ENCODE measurements around the gene PIK3CA. TPM values are rescaled to one million over a fixed set of nuclear protein-coding genes. Genes with fewer than 3 reads are reported as not detected.
"Not testable (repeated sequence)": the region's sequence is repeated elsewhere in the genome, so short reads cannot be mapped to it uniquely, and the experiment has no call there.

Gene PIK3CA
- total and polyA plus RNA-seq, 2 donors, result 14.8 to 61.2 TPM

- H3K4me1 ChIP-seq (ENCODE audit: insufficient read depth), result no peaks in the 10 kb centered on the region
- H3K36me3 ChIP-seq (ENCODE audit: insufficient read depth), result no peaks in the 10 kb centered on the region
- WGBS, result 77% methylated on average over 4 of the region's 4 CpGs
- no peak overlapping the region for H3K4me3 ChIP-seq (ENCODE audit: low read depth, low read length)
- no peak overlapping the region for H3K27ac ChIP-seq (ENCODE audit: low read depth)
- no peak for DNase-seq (ENCODE audit: extremely low spot score)
Observed at GRCh38 chr3:179265875-179266274, 117.7 kb downstream of the PIK3CA start.

- H3K27ac ChIP-seq (ENCODE audit: low read depth), result no peak overlapping the region
- no peaks in the 10 kb centered on the region for H3K36me3 ChIP-seq (ENCODE audit: insufficient read depth)
- DNase-seq (ENCODE audit: extremely low spot score), result no peak
- no peak overlapping the region for H3K4me3 ChIP-seq (ENCODE audit: low read depth, low read length)
- no peaks in the 10 kb centered on the region for H3K4me1 ChIP-seq (ENCODE audit: insufficient read depth)
- WGBS, result 74% methylated on average over 21 of the region's 21 CpGs
Observed at GRCh38 chr3:179266701-179267211, 118.6 kb downstream of the PIK3CA start.

- no peaks in the 10 kb centered on the region for H3K36me3 ChIP-seq (ENCODE audit: insufficient read depth)
- H3K27ac ChIP-seq (ENCODE audit: low read depth), result no peak overlapping the region
- WGBS, result 45% methylated on average over 4 of the region's 4 CpGs
- no peaks in the 10 kb centered on the region for H3K4me1 ChIP-seq (ENCODE audit: insufficient read depth)
- DNase-seq (ENCODE audit: extremely low spot score), result no peak
- no peak overlapping the region for H3K4me3 ChIP-seq (ENCODE audit: low read depth, low read length)
Observed at GRCh38 chr3:179268400-179269051, 120.4 kb downstream of the PIK3CA start.

GRCh38 chr3:179269152-179269707 lies 121.1 kb downstream of the PIK3CA start:
- no peak overlapping the region for H3K27ac ChIP-seq (ENCODE audit: low read depth)
- H3K4me1 ChIP-seq (ENCODE audit: insufficient read depth), result no peaks in the 10 kb centered on the region
- DNase-seq (ENCODE audit: extremely low spot score), result no peak
- H3K4me3 ChIP-seq (ENCODE audit: low read depth, low read length), result no peak overlapping the region
- H3K36me3 ChIP-seq (ENCODE audit: insufficient read depth), result no peaks in the 10 kb centered on the region
- 74% methylated on average over 4 of the region's 4 CpGs for WGBS

GRCh38 chr3:179272385-179272784 lies 124.2 kb downstream of the PIK3CA start:
- H3K27ac ChIP-seq (ENCODE audit: low read depth), result no peak overlapping the region
- H3K36me3 ChIP-seq (ENCODE audit: insufficient read depth), result no peaks in the 10 kb centered on the region
- no peak for DNase-seq (ENCODE audit: extremely low spot score)
- WGBS, result 90% methylated on average over 3 of the region's 3 CpGs
- H3K4me3 ChIP-seq (ENCODE audit: low read depth, low read length), result no peak overlapping the region
- H3K4me1 ChIP-seq (ENCODE audit: insufficient read depth), result no peaks in the 10 kb centered on the region

GRCh38 chr3:179274434-179274833 lies 126.3 kb downstream of the PIK3CA start:
- 95% methylated on average over 2 of the region's 2 CpGs for WGBS
- not testable (repeated sequence) for DNase-seq (ENCODE audit: extremely low spot score); H3K36me3 ChIP-seq (ENCODE audit: insufficient read depth)

GRCh38 chr3:179276001-179276400 lies 127.8 kb downstream of the PIK3CA start:
- WGBS, result 67% methylated on average over 3 of the region's 3 CpGs
- Histone ChIP-seq H3K4me1 (ENCODE audit: insufficient read depth) (no peaks in the 10 kb centered on the region), H3K4me3 (ENCODE audit: low read depth, low read length) (no peak overlapping the region), H3K36me3 (ENCODE audit: insufficient read depth) (no peaks in the 10 kb centered on the region), H3K27ac (ENCODE audit: low read depth) (no peak overlapping the region)
- DNase-seq (ENCODE audit: extremely low spot score), result no peak

More at GRCh38 chr3:179274434-179274833, 126.3 kb downstream of the PIK3CA start:
- not testable (repeated sequence) for H3K4me3 ChIP-seq (ENCODE audit: low read depth, low read length); H3K4me1 ChIP-seq (ENCODE audit: insufficient read depth); H3K27ac ChIP-seq (ENCODE audit: low read depth)

GRCh38 chr3:179276743-179277142 lies 128.6 kb downstream of the PIK3CA start:
- Histone ChIP-seq H3K4me1 (ENCODE audit: insufficient read depth) (no peaks in the 10 kb centered on the region), H3K27ac (ENCODE audit: low read depth) (no peak overlapping the region), H3K36me3 (ENCODE audit: insufficient read depth) (no peaks in the 10 kb centered on the region), H3K4me3 (ENCODE audit: low read depth, low read length) (no peak overlapping the region)
- WGBS, result 61% methylated on average over 3 of the region's 3 CpGs
- no peak for DNase-seq (ENCODE audit: extremely low spot score)

- H3K27ac ChIP-seq (ENCODE audit: low read depth), result no peak overlapping the region
- no peaks in the 10 kb centered on the region for H3K4me1 ChIP-seq (ENCODE audit: insufficient read depth)
- 100% methylated on average over 1 of the region's 1 CpG for WGBS
- H3K4me3 ChIP-seq (ENCODE audit: low read depth, low read length), result no peak overlapping the region
- DNase-seq (ENCODE audit: extremely low spot score), result no peak
- H3K36me3 ChIP-seq (ENCODE audit: insufficient read depth), result no peaks in the 10 kb centered on the region
Observed at GRCh38 chr3:179278151-179278550, 130.0 kb downstream of the PIK3CA start.

- no peak overlapping the region for H3K4me3 ChIP-seq (ENCODE audit: low read depth, low read length)
- no peak for DNase-seq (ENCODE audit: extremely low spot score)
- no peak overlapping the region for H3K27ac ChIP-seq (ENCODE audit: low read depth)
- 62% methylated on average over 4 of the region's 4 CpGs for WGBS
- H3K36me3 ChIP-seq (ENCODE audit: insufficient read depth), result no peaks in the 10 kb centered on the region
- no peaks in the 10 kb centered on the region for H3K4me1 ChIP-seq (ENCODE audit: insufficient read depth)
Observed at GRCh38 chr3:179278932-179279693, 131.0 kb downstream of the PIK3CA start.

GRCh38 chr3:179279837-179280236 lies 131.7 kb downstream of the PIK3CA start:
- Histone ChIP-seq H3K4me3 (ENCODE audit: low read depth, low read length) (no peak overlapping the region), H3K4me1 (ENCODE audit: insufficient read depth) (no peaks in the 10 kb centered on the region), H3K36me3 (ENCODE audit: insufficient read depth) (no peaks in the 10 kb centered on the region), H3K27ac (ENCODE audit: low read depth) (no peak overlapping the region)
- no peak for DNase-seq (ENCODE audit: extremely low spot score)
- WGBS, result 98% methylated on average over 1 of the region's 1 CpG

GRCh38 chr3:179281825-179282224 lies 133.7 kb downstream of the PIK3CA start:
- DNase-seq (ENCODE audit: extremely low spot score), result no peak
- H3K27ac ChIP-seq (ENCODE audit: low read depth), result no peak overlapping the region
- no peaks in the 10 kb centered on the region for H3K36me3 ChIP-seq (ENCODE audit: insufficient read depth)
- WGBS, result 85% methylated on average over 3 of the region's 3 CpGs
- H3K4me3 ChIP-seq (ENCODE audit: low read depth, low read length), result no peak overlapping the region
- no peaks in the 10 kb centered on the region for H3K4me1 ChIP-seq (ENCODE audit: insufficient read depth)

- Histone ChIP-seq H3K36me3 (ENCODE audit: insufficient read depth) (no peaks in the 10 kb centered on the region), H3K4me1 (ENCODE audit: insufficient read depth) (no peaks in the 10 kb centered on the region), H3K4me3 (ENCODE audit: low read depth, low read length) (no peak overlapping the region), H3K27ac (ENCODE audit: low read depth) (no peak overlapping the region)
- WGBS, result 45% methylated on average over 6 of the region's 6 CpGs
- DNase-seq (ENCODE audit: extremely low spot score), result no peak
Observed at GRCh38 chr3:179286331-179286730, 138.2 kb downstream of the PIK3CA start.

- WGBS, result 37% methylated on average over 4 of the region's 4 CpGs
- no peak overlapping the region for H3K27ac ChIP-seq (ENCODE audit: low read depth)
- no peaks in the 10 kb centered on the region for H3K4me1 ChIP-seq (ENCODE audit: insufficient read depth)
- H3K36me3 ChIP-seq (ENCODE audit: insufficient read depth), result no peaks in the 10 kb centered on the region
- no peak overlapping the region for H3K4me3 ChIP-seq (ENCODE audit: low read depth, low read length)
- DNase-seq (ENCODE audit: extremely low spot score), result no peak
Observed at GRCh38 chr3:179288845-179289244, 140.7 kb downstream of the PIK3CA start.

Data from urinary bladder (tissue), 4 donors.